HK-2 (cell line): Measurements from ENCODE around the gene DPP6.

Experiments
- DNase-seq: peaks from one replicate; pipeline ENCODE4 v3.0.0-alpha.2; 2018; ENCODE audit not compliant: unreplicated experiment

DPP6 gene

DNA sequence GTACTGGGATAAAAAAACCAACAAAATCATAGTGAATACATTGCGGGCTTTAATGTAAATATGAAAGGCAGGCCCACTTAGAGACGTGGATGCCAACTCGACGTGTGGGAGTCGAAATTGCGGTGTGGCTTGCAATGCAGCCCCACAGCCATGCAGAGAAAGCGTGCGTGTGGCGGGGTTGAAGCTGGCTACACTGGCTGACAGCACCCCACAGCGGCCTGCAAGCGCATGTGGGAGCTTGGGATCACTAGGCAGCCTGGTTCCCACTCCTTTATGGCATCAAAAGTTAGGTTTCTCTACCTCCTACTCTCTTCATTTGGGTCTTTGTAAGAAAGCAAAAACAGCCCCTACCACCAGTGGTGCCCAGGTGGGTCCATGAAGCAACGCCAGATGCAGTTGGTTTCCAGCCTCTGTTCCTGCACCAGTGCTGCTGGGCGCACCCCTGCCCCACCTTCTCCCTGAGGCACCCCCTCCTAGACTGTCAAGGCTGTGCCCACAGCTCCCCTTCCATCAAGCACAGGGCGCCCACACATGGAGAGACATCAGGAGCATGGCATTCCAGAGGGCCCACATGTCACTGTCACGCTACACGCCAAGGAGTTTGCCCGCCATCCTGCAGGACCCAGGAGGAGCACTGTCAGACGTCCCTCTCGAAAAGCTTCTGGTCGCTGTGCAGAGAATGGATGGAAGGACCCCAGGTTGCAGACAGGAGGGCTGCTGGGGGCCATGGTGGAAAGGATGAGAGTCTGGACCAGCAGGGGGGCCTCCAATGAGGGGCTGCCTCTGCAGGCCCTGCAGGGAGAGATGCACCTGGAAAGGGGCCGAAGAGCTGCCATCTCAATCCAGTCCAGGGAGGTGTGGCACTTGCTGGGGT lies 807.8 kb downstream of the DPP6 start:
- no peak for DNase-seq

GRCh38 chr7:154860621-154861375 lies 808.6 kb downstream of the DPP6 start:
- DNase-seq: no peak

DNA sequence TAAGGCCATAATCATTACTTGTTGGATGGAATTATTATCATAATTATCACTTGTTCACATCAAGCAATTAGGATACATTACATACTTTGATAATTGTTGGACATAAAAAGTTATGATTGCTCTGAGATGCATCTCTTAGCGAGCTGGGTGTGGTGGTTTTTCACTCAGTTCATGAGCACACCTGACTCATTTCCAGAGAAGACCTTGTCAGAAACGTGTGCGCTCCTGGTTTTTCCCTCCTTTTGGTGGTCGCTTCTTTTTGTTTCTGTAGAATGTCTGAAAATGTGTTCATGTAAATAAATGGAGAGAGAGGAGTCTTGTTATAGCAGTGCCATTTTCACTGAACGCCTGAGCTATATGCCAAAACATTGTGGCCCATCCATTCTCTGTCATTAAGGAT lies 809.4 kb downstream of the DPP6 start:
- DNase-seq: no peak

DNA sequence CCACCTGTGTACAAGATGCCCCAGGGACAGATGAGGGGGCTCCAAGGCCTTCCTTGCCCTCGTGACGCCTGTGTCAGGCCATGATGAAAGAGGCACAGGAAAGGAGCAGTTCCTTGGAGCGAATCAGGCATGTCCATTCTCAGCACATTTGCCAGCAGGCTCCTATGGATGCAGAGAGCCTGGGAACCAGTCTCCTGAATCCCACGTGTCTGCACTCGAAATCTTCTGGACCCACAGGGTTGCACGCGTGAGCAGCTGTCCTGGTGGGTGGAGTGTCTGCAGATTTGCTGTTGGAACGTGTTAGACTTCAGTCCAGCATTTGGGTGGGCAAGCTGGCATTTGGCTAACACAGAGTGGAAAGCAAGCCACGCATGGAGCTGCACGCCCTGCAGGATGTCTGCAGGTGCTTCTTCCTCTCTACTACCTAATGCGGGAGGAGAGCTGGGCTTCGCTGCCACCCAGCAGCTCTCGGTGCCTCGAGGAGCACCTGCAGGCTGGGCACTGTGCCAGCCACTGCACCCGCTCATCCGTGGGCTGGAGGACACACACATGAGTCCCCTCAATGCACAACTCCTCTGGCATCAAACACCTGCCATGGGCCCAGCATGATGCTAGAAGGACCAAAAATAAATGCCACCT lies 810.1 kb downstream of the DPP6 start:
- no peak for DNase-seq

GRCh38 chr7:154863766-154864522 lies 811.7 kb downstream of the DPP6 start:
- no peak for DNase-seq

GRCh38 chr7:154864523-154864891 lies 812.3 kb downstream of the DPP6 start:
- no peak for DNase-seq

- DNase-seq: no peak
Observed at GRCh38 chr7:154865984-154866685, 813.9 kb downstream of the DPP6 start.

DNA sequence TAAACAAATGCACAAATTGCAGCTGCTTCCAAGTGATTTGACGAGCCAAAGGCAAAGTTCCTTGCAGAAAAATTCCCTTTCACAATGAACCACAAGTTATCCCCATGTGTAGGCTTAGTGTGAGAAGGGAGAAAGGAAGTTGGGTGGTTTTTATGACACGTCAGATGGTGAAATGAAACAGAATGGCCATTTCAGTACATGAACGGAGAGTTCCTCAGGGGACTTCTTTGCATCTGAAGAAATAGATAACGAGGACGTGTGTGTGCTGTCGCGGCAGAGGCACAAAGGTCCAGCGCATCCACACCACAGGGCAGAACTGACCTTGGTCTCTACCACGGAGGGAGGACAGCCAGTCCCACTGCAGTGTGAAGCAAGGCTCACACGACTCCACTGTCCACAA lies 814.9 kb downstream of the DPP6 start:
- DNase-seq: no peak

GRCh38 chr7:154868921-154869320 lies 816.7 kb downstream of the DPP6 start:
- DNase-seq: no peak

GRCh38 chr7:154869436-154869835 lies 817.2 kb downstream of the DPP6 start:
- DNase-seq: no peak

GRCh38 chr7:154871507-154871906 lies 819.3 kb downstream of the DPP6 start:
- DNase-seq: no peak

DNA sequence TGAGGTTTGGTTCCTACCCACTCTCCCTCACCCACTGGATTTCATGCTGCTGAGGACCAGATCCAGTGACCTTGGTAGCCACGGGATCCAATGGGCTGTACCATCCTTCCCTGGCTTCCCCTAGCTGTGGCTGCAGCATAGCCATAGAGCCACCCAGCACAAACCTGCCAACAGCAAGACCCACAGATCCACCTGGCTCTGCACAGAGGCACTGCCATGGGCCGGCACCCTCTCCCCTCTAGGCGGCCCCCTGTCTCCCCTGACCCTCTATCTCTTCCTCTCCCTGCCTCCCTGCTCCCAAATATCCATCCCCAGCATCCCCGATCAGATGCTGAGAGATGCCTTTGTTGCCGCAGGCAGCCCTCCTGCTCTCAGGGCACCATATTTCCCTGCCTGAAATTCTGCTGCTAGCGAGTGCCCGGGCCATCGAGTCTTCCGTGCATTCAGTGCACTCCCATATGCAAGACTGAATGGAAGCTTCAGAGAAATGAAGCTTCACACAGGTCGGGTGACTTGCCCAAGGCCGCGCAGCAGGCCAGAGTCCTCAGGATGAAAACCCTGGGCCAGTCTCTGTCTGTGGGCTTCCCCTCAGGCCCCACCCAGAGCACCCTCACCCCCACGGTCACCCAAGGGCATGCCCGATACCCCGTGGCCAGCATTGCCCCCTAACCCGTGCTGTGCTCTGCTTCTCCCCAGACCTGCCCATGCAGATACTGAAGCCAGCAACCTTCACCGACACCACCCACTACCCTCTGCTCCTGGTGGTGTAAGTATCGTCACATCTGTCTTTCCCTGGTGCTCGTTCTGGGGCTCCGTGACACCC lies 819.9 kb downstream of the DPP6 start:
- DNase-seq: no peak

- no peak for DNase-seq
Observed at GRCh38 chr7:154872811-154873499, 820.8 kb downstream of the DPP6 start.

- DNase-seq: no peak
Observed at GRCh38 chr7:154873500-154874121, 821.4 kb downstream of the DPP6 start.

DNA sequence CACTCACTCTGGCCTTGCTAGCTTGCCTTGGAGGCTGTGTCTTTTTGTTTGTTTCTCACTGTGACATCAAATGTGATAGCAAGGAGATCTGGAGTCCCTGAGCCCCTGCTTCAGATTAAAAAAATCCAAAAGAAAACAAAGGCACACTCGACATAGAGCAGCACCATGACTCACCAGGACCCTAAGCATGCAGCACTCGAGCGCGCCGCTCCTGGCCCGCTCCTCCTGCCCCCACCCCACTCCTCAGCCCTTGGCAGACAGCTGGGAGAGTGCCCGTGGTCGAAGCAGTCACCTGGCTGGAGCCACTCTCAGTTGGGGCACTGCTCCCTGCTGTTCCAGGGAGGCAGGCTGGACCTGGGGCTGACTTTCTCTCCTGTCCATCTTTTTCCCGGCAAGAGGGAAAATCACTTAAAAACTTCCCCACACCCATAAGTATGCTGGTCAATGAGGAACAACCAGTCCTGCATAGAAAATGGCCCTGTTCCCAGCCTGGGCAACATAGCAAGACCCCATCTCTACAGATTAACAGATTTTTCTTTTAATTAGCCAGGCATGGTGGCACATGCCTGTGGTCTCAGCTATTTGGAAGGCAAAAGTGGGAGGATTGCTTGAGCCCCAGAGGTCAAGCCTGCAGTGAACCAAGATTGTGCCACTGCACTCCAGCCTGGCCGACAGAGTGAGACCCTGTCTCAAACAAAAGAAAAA lies 822.4 kb downstream of the DPP6 start:
- DNase-seq: no peak

- no peak for DNase-seq
Observed at GRCh38 chr7:154875297-154875696, 823.1 kb downstream of the DPP6 start.

- no peak for DNase-seq
Observed at GRCh38 chr7:154876516-154876915, 824.3 kb downstream of the DPP6 start.

GRCh38 chr7:154877031-154877430 lies 824.8 kb downstream of the DPP6 start:
- no peak for DNase-seq

DNA sequence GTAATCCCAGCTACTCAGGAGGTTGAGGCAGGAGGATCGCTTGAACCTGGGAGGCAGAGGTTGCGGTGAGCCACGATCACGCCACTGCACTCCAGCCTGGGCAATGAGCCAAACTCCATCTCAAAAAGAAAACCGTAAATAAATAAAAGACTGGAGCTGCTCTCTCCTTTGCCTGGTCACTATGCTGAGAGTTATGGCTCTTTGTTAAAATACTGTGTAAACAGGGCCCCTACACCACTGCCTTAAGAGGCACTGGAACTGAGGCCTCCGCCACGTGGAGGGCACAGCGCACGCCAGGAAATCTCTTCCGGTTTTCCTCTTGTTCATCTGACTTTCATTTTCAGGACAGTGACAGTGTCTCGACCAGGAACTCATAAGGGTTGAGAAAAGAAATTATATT lies 827.4 kb downstream of the DPP6 start:
- DNase-seq: no peak
